SK-N-MC (cell line): ENCODE data around the gene ZC2HC1B.

ENCODE experiments used
- EZH2 ChIP-seq: fragments of 200-600 bp; sonication (generic); IDR thresholded peaks from one replicate; pipeline ENCODE4 v1.6.1; 2017; ENCODE audit warnings: antibody characterized with exemption
- FOXP2 ChIP-seq: optimal IDR thresholded peaks from 2 replicates; pipeline ENCODE3; 2011; ENCODE audit warnings: mild to moderate bottlenecking, moderate library complexity; ENCODE audit not compliant: insufficient read depth; ENCODE audit errors: extremely low read length, control extremely low read depth
- POLR2AphosphoS5 ChIP-seq: IDR thresholded peaks from 2 replicates; pipeline ENCODE4 v1.6.1; 2012; ENCODE audit warnings: mild to moderate bottlenecking, low read depth, low read length, borderline replicate concordance

- TF ChIP-seq EZH2 = no peak
- TF ChIP-seq FOXP2 = no peak
- TF ChIP-seq POLR2AphosphoS5 = no peak
These were observed 7.9 kb downstream of the ZC2HC1B start for GRCh38 chr6:143872201-143872600.
